SKM-1 treated with dmso at 0.1 percent for 144 hours (cell line): ENCODE measurements around the gene SLC6A16.
"Not testable (repeated sequence)": the region's sequence is repeated elsewhere in the genome, so short reads cannot be mapped to it uniquely, and the experiment has no call there.

ENCODE experiments used
- DNase-seq: peaks from one replicate; lab custom pipeline; 2025; ENCODE audit not compliant: unreplicated experiment; lab: John Stamatoyannopoulos, UW

The SLC6A16 gene

GRCh38 chr19:49324801-49325576 is at the start of gene SLC6A16:
SLC6A16 (minus strand) TSS chr19:49325191; CDS start chr19:49311347, 13,844 bp downstream.
- DNase-seq: no peak

GRCh38 chr19:49373174-49373573 is 48.2 kb upstream of the SLC6A16 start:
- DNase-seq: not testable (repeated sequence)

- DNase-seq: no peak
Observed at GRCh38 chr19:49371184-49371583, 46.2 kb upstream of the SLC6A16 start.

GRCh38 chr19:49368711-49369358 is 43.8 kb upstream of the SLC6A16 start:
- DNase-seq: peak; percentile 78

GRCh38 chr19:49366110-49366509 is 41.1 kb upstream of the SLC6A16 start:
- DNase-seq: no peak

GRCh38 chr19:49364083-49364737 is 39.2 kb upstream of the SLC6A16 start:
- no peak for DNase-seq

GRCh38 chr19:49363268-49364082 is 38.5 kb upstream of the SLC6A16 start, which contains the start of gene DKKL1:
DKKL1 (plus strand) TSS chr19:49363877; CDS start chr19:49363999, 122 bp downstream.
- peak; percentile 78 for DNase-seq

- DNase-seq: no peak
Observed at GRCh38 chr19:49362929-49363267, 37.9 kb upstream of the SLC6A16 start.

- DNase-seq: no peak
Observed at GRCh38 chr19:49362048-49362928, 37.3 kb upstream of the SLC6A16 start, which contains the start of gene TEAD2. TEAD2 (minus strand) TSS chr19:49362416; CDS start chr19:49360075, 2,341 bp downstream.

GRCh38 chr19:49361438-49362047 is 36.6 kb upstream of the SLC6A16 start:
- no peak for DNase-seq

GRCh38 chr19:49359851-49360820 is 35.1 kb upstream of the SLC6A16 start:
- DNase-seq: no peak

- no peak for DNase-seq
Observed at GRCh38 chr19:49357186-49357585, 32.2 kb upstream of the SLC6A16 start.

- DNase-seq: no peak
Observed at GRCh38 chr19:49356382-49356781, 31.4 kb upstream of the SLC6A16 start.

GRCh38 chr19:49355909-49356353 is 30.9 kb upstream of the SLC6A16 start:
- no peak for DNase-seq

GRCh38 chr19:49349567-49349966 is 24.6 kb upstream of the SLC6A16 start:
- DNase-seq: no peak

GRCh38 chr19:49348305-49349189 is 23.6 kb upstream of the SLC6A16 start:
- DNase-seq: no peak

- no peak for DNase-seq
Observed at GRCh38 chr19:49347835-49348234, 22.8 kb upstream of the SLC6A16 start.
